GM21825 (cell line): ENCODE data around the gene TENM3.

ENCODE experiments used
- ATAC-seq: cut with Tn5 transposase; IDR thresholded peaks from one replicate; pipeline ENCODE4 v1.9.1; 2021; ENCODE audit warnings: mild to moderate bottlenecking, moderate library complexity; ENCODE audit not compliant: unreplicated experiment

Gene TENM3

DNA sequence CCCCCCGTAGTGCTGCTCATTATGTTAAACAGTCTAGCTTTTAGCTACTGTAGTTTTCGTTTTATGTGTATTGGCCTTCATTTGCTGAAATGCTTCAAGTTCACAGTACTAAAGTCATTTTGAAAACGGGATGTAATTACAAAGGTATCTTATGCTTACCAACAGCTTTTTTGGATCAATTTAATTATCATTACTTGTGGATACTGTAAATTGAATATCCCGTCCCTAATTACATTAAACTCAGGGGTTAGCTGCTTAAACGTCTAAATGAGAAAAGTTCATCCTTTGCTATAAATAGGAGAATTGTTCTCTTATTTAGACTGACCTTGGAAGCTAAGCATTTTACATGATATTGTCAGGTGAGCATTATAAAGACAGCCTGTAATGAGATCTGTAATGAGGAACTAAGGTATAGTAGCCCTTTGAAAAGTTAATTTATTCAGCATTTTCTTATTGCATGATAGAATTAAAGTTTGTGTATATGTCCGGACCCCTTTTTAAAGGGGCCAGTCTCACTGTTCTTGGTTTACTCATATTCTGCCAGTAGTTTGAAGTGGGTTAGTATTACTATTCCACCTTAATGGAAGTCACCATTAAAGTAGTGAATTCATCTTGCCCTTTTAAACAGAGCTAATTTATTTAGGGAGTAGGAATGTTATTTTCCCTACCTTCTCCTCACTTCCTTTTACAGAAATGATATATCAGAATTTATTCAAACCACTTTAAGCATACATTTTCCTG is 252.6 kb downstream of the TENM3 start:
- no peak for ATAC-seq

GRCh38 chr4:182496408-182496807 is 253.2 kb downstream of the TENM3 start:
- ATAC-seq = no peak

GRCh38 chr4:182502064-182502463 is 258.9 kb downstream of the TENM3 start:
- ATAC-seq = no peak

DNA sequence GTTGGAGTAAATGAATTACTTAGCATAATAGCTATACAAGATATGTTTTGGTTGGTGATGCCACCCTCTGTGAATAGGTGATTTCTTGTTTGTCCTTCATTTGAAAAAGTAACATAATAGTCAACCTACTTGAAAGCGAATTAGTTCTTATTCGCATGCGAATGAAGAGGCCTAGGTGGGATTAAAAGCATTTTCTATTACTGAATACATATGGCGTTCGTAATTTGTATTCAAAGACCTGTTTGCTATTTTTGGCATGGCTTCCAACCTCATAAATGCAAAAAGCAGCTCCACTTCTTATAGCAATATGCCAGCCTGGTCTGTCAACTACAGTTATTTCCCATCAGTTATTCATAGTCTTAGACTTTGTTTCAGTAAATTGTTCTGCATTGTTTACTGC is 261.3 kb downstream of the TENM3 start:
- no peak for ATAC-seq

DNA sequence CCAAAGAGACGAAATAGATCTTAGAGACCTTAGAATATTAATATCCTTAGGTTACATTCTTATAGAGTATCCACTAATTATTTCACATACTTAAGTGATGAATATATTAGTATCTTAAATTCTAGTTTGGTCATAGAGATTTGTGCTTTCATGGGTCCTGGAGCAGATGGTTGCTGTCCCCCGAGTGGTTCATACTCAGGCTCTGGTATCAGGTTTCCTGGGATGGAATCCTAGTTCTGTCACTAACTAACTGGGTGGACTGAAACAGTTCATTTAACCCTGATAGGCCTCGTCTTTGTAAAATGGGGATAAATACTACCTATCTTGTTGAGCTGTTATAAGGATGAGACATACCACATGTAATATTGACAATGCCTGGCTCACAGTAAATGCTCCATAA is 264.6 kb downstream of the TENM3 start:
- ATAC-seq = no peak

DNA sequence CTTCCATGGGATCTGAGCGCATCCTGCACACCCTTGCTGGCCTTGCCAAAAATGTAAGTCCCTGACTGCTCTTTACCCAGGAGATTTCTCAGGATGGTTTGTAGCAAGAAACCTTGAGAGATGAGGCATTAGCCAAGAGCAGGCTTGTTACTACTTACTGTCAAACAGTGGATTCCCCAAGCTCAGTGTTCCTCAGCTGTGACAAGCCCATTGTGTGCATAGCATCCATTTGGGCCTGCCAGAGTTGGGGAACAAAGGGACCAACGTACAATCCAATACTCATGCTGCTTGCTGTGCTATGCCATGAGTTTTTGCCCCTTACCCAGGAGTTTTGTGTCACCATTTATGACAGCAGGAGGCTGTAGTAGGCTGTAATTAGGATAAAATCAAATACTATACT is 267.6 kb downstream of the TENM3 start:
- no peak for ATAC-seq

DNA sequence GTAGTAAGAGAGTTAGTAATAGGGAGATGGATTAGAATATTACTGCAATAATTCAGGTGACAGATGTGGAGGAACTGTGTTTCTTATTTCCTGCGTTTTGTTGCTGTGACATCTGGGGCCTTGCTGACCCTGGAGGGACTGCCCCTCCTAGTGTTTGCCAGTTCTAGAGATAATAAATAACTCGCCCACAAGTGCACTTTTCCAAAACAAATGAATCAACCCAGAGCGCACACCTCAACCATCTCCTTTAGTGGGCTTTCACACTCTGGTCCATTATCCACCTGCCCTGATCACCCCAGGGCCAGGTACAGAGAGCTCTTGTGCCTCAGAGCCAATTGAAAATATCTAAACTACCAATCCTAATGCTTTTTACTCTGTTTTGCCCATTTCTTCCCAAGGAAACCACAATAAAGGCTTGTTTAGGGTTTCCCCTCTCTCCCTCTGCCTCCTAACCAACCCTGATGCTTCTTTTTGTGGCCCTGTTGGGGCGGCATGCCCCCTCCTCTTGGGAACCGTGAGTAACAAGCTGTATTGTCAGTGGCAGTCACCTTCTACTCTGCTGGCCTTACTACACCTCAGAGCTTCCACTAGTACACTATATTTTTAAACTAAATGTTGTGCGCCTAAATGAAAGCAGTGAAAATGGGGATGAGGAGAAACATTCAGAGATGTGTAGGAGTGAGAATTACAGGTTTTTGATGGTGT is 270.5 kb downstream of the TENM3 start:
- peak; percentile 86 for ATAC-seq

DNA sequence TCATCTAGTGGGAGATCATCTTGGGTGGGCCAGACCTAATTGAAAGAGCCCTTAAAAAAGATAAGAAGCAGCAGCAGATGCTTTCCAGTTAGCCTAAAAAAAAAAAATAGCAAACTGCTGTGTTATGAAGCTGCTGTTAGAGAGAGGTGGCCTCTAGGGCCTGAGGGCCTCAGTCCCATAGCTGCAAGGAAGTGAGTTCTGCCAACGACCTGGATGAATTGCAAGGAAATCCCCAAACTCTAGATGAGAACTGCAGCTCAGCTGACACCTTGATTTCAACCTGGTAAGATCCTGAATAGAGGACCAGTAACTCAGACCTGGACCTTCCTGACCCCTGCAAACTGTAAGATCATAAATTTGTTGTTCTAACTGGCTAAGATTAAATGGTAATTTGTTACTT is 275.2 kb downstream of the TENM3 start:
- ATAC-seq = no peak

GRCh38 chr4:182519528-182519927 is 276.3 kb downstream of the TENM3 start:
- no peak for ATAC-seq

DNA sequence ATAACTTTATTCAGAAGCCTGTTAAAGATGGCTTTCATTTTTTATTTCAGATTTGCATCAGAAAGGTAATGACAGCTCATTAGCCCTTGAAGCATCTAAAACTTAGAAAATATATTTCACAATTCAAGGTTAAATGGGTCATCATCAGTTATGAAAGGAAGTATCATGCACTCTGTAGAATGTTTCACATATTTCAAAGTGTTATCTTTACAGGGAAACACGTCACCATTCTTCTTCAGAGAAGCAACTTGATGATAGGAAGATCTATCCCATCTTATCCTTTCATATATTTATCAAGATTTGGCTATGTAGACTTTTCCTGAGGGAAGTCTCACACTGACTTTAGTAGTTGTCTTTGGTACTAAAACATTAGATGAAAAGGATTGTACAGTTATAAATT is 277.8 kb downstream of the TENM3 start:
- no peak for ATAC-seq

DNA sequence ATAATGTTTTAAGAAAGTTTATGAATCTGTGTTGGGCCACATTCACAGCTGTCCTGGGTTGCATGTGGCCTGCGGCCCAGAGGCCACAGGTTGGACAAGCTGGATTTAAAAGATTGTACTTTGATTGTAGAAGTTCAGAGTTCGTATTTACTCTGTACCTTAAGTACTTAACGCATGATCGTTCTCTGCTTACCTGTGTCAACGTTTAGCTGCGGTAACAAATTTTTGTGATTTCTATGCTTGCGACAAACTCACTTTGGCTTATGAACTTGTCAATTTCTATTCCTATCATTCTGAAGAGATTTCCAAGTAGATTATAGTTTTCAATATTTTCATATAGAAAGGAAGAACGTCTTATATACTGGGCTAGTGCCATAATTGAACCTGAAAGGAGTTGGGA is 285.6 kb downstream of the TENM3 start:
- ATAC-seq = no peak

DNA sequence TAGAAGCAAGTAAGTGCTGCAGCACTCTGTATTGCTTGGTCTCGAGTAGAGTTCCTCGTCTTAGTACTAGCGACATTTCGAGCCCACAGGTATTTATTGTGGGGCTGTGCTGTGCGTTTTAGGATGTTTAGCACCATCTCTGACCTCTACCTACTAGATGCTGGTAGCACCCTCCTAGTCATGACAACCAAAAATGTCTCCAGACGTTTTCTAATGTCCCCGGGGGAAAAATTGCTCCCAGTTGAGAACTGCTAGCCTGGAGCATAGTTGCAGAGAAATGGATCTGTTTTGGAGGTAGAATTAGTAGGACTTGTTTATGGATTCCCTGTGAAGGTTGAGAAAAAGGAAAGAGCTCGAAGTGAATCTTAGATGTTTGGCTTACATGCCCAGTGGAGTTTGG is 287.2 kb downstream of the TENM3 start:
- ATAC-seq = no peak

GRCh38 chr4:182531555-182532162 is 288.5 kb downstream of the TENM3 start:
- ATAC-seq = no peak

DNA sequence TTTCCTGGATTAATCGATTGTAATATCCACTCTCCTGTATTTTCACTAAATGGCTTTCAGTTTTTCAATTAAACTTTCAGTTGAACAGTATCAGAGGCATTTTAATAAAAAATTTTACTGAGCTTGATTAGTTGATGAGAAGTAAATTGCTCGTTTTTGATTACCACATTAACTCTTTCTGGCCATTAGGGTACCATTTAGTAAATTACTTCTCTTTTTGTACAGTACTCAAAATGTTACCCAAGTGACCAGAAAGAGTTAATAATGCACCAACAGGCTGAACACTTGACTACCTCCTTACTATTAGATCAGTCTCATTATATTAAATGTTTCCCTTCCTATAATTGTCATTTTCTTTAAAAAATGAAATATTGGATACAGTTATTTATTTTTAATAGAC is 289.2 kb downstream of the TENM3 start:
- no peak for ATAC-seq

GRCh38 chr4:182533964-182534363 is 290.8 kb downstream of the TENM3 start:
- no peak for ATAC-seq

DNA sequence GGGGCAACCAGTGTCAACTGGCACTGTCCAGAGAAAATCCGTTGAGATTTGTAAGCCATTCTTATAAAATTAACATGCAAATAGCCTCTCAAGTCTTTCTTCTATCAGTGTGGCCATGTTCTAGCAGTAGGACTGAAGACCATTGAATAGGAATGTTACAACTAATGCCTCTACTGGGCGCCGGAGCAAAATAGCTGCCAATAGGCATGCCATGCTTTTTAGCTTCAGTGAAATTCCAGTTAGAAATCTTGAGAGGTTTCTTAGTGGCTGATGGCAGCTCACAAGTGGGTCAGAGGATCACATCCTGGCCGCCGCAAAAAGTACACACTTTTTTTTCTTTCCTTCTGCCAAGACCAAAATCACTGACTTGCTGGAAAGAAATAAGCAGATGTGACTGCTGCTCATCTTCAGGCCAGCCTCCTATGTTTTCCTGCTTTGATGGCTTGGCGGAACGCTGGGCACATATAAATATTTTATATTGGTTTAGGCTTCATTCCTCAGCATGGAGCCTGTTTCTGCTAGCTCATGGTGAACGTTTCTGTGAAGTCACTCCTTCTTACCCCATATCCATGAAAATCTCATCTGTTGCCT is 293.1 kb downstream of the TENM3 start:
- ATAC-seq = no peak

- ATAC-seq = no peak
These were observed 294.0 kb downstream of the TENM3 start for GRCh38 chr4:182537031-182537795.

GRCh38 chr4:182538031-182538430 is 294.8 kb downstream of the TENM3 start:
- no peak for ATAC-seq

- ATAC-seq = no peak
These were observed 297.3 kb downstream of the TENM3 start for GRCh38 chr4:182540496-182540895.

DNA sequence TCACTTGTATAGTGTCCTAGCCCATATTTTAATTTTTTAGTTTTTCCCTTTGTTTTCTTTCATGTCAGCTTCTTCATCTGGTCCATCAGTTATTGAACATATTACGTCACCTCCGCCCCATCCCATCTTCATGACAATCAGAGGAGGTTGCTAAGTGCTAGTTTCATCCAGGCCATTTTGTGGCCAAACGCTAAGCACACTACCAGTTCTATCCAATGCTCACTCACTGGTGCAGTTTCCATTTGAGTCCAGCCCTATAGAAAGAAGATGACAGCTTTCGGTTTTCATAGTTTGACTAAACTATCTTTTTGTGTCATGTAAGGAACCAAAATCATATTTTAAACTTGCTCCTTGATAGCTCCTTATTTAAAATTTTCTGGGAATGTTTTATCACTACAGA is 304.2 kb downstream of the TENM3 start:
- peak; percentile 99 for ATAC-seq

- no peak for ATAC-seq
These were observed 305.0 kb downstream of the TENM3 start for GRCh38 chr4:182548156-182548555.
